Esophagus squamous epithelium (tissue), 5 donors: Measurements from ENCODE around the gene ZBTB17. TPM values are rescaled to one million over a fixed set of nuclear protein-coding genes. Genes with fewer than 3 reads are reported as not detected.

Experiments
- DNase-seq: peaks from one replicate; lab custom pipeline; 2025; lab: John Stamatoyannopoulos, UW
- H3K27ac ChIP-seq, 4 donors: fragments of 200-600 bp; sonication (generic); one replicate each; pipeline ENCODE4 v1.5.1; 2016 to 2019; ENCODE audit warnings: mild to moderate bottlenecking in 1 of 4
- H3K27me3 ChIP-seq, 4 donors: fragments of 200-600 bp; sonication (generic); 1 replicate in 3 of 4; 2 replicates in 1 of 4; pipeline versions ENCODE4 v1.5.1 to v1.6.0; 2017 to 2021; ENCODE audit warnings: antibody characterized with exemption in 1 of 4
- H3K36me3 ChIP-seq, 3 donors: fragments of 200-600 bp; sonication (generic); one replicate each; pipeline ENCODE4 v1.5.1; 2016 to 2019
- H3K4me1 ChIP-seq, 3 donors: fragments of 200-600 bp; sonication (generic); one replicate each; pipeline ENCODE4 v1.5.1; 2017 to 2019
- H3K4me3 ChIP-seq, 4 donors: fragments of 200-600 bp; sonication (generic); 1 replicate in 3 of 4; 2 replicates in 1 of 4; pipeline ENCODE4 v1.5.1; 2016 to 2019; ENCODE audit warnings: mild to moderate bottlenecking in 2 of 4, moderate library complexity in 1 of 4
- H3K9me3 ChIP-seq, 3 donors: fragments of 200-600 bp; sonication (generic); one replicate each; pipeline ENCODE4 v1.5.1; 2016 to 2019
- CTCF ChIP-seq, 6 experiments: fragments of 450-650 bp in 4 of 6; fragments of 200-600 bp in 2 of 6; sonication (generic) in 2 of 6; IDR thresholded peaks; one replicate each; pipeline ENCODE4 v1.5.1; 2016 to 2019; ENCODE audit warnings: antibody characterized with exemption in 6 of 6, mild to moderate bottlenecking in 4 of 6, moderate library complexity in 4 of 6
- POLR2A ChIP-seq, 4 donors: fragments of 450-650 bp; IDR thresholded peaks; one replicate each; pipeline ENCODE4 v1.6.1; 2017; ENCODE audit warnings: antibody characterized with exemption in 4 of 4, mild to moderate bottlenecking in 4 of 4, moderate library complexity in 3 of 4
- WGBS, 2 donors: methylation state at CpG; one replicate each; pipeline ENCODE4 v1.1.5; 2018; 5-methylcytosine and 5-hydroxymethylcytosine counted together
- intact Hi-C: fragments of 100-400 bp; cut with DNase I; formaldehyde crosslinking; loops from one replicate; pipeline ENCODE4 v1.15.0; 2022
- total RNA-seq, 4 donors: library from RNA; depleted of rRNA; stranded (reverse); fragments of >200 nt; gene quantifications; one replicate each; pipeline ENCODE4 v1.1.0, GENCODE V29; 2016
- donor health status: DM: yes; HTN: yes; CAD: no.

Gene ZBTB17
- total RNA-seq, 4 donors from 2014 or later: 19.1 to 33.1 (median 26.8) TPM

- Histone ChIP-seq H3K4me1 (peaks cover 16 to 69% (median 20%) of the 10 kb centered on the region in 3 donors), H3K36me3 (no peaks in the 10 kb centered on the region), H3K27ac (peak overlapping the region in 3 of 4 donors; percentile 64 to 91 (median 80)), H3K27me3 (no peaks in the 10 kb centered on the region), H3K9me3 (no peaks in the 10 kb centered on the region), H3K4me3 (peak overlapping the region in 3 of 4 donors; percentile 22 to 58 (median 48))
- no peak for DNase-seq
- intact Hi-C loops: no loop called here
- WGBS, 2 donors: 91 to 92% methylated on average over 10 to 11 of the region's 11 CpGs
- no peak for TF ChIP-seq CTCF (IDR thresholded peaks at IDR 0.05)
- TF ChIP-seq POLR2A (IDR thresholded peaks at IDR 0.05): no peak
Observed at GRCh38 chr1:16011936-16012589, 36.2 kb upstream of the ZBTB17 start.

DNA sequence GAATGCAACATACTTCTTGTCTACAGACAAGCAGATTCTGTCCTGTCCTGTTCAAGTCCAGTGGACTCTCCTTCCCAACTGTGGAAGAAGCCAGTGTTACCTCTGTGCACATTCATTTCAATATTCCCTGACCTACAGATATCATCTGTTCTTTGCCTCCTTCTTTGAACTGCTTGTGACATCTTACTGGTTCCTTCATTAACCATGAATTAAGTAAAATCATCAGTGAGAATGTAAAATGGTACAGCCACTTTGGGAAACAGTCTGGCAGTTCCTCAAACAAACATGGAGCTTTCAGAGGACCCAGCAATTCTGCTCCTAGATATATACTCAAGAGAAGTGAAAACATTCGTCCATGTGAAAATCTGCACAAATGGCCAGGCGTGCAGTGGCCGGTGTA lies 34.9 kb upstream of the ZBTB17 start:
- WGBS, 2 donors: 60 to 90% methylated on average over 1 to 3 of the region's 3 CpGs
- no peak for DNase-seq
- H3K27ac ChIP-seq: no peak overlapping the region
- no peak for TF ChIP-seq POLR2A (IDR thresholded peaks at IDR 0.05)
- no peak for TF ChIP-seq CTCF (IDR thresholded peaks at IDR 0.05)
- intact Hi-C loops: no loop called here
- H3K4me3 ChIP-seq: no peak overlapping the region
- H3K9me3 ChIP-seq: no peaks in the 10 kb centered on the region
- peaks cover 16 to 57% (median 20%) of the 10 kb centered on the region in 3 donors for H3K4me1 ChIP-seq
- no peaks in the 10 kb centered on the region for H3K36me3 ChIP-seq
- no peaks in the 10 kb centered on the region for H3K27me3 ChIP-seq

DNA sequence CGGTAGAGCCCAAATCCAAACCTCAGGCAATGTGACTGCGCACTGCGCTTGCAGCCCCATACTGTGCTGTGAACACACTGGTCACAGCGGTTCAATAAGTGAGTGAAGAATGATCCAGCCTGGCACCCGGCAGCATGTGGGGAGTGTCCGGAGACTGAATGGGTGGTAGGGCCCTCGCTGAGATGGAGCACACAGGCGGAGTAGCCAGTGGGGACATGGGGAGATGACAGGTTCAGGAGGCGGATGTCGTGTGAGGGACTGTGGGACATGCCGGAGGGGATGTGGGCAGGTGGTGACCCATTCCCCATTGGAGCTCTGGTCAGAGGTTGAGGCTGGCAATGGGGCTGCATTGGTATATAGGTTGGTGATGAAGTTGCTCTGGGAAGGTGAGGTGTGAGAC lies 33.8 kb upstream of the ZBTB17 start:
- Histone ChIP-seq H3K36me3 (no peaks in the 10 kb centered on the region), H3K4me3 (no peak overlapping the region), H3K27ac (no peak overlapping the region), H3K27me3 (no peaks in the 10 kb centered on the region), H3K4me1 (peaks cover 16 to 45% (median 20%) of the 10 kb centered on the region in 3 donors), H3K9me3 (no peaks in the 10 kb centered on the region)
- TF ChIP-seq CTCF (IDR thresholded peaks at IDR 0.05): no peak
- 79 to 91% methylated on average over 9 to 10 of the region's 11 CpGs for WGBS, 2 donors
- intact Hi-C loops: loop anchor here (10.0 kb wide), 1 partner anchor 45 kb away; no protein-coding TSS in a partner anchor
- DNase-seq: no peak

DNA sequence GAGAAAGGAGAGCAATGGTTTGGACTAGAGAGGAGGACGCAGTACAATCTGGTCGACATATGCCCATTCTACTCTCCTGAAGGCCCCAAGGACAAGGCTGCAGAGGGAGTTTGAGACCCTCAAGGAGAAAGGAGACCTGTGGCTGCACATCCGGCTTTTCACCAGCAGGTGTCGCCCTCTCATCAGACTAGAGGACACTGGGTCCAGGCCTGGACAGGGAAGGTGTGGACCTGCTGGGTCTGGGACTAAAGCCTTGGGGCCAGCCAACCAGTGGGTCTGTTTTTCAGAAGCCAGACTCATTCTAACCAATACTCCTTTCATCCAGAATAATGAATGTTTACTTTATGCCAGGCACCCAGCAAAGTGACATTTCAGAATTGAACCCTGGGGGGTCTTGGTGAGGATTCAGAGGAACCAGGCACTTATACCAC lies 33.1 kb upstream of the ZBTB17 start:
- intact Hi-C loops: loop anchor here (10.0 kb wide), 1 partner anchor 46 kb away; no protein-coding TSS in a partner anchor
- Histone ChIP-seq H3K4me3 (no peak overlapping the region), H3K27ac (no peak overlapping the region), H3K4me1 (peaks cover 16 to 39% (median 20%) of the 10 kb centered on the region in 3 donors), H3K9me3 (no peaks in the 10 kb centered on the region), H3K36me3 (no peaks in the 10 kb centered on the region), H3K27me3 (no peaks in the 10 kb centered on the region)
- TF ChIP-seq POLR2A (IDR thresholded peaks at IDR 0.05): no peak
- TF ChIP-seq CTCF (IDR thresholded peaks at IDR 0.05): peak; percentile 93 to 96 (median 95)
- no peak for DNase-seq
- WGBS, 2 donors: 0% methylated on average over 2 to 4 of the region's 4 CpGs

DNA sequence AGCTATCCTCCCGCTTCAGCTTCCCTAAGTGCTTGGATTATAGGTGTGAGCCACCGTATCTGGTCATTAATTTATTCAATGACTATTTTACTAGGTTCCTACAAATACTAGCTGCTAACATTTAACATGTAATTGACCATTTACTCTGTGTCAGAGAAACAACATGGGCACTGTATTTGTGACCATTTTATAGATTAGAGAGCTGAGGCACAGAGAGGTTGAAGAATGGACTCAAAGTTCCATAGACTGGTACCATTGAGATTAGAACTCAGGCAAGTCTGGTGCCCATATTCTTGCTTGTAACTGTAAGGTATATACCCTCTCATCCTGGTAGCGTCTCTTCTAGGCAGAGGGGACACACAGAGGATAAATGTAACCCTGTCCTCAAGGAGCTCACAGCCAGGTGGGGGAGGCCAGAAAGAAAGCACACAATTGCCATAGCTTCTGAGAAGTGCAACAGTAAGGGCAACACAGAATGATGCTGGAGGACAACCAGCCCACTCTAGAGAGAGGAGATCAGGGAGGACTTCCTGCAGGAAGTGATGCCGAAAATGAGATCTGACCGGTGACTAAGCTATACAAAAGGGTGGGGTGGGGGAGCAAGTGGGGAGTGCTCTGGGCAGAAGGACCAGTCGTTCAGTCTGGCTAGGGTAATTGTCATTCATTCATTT lies 31.9 kb upstream of the ZBTB17 start:
- H3K4me1 ChIP-seq: peaks cover 5 to 26% (median 11%) of the 10 kb centered on the region in 3 donors
- no peak for DNase-seq
- H3K27me3 ChIP-seq: no peaks in the 10 kb centered on the region
- H3K36me3 ChIP-seq: no peaks in the 10 kb centered on the region
- intact Hi-C loops: loop anchor here (10.0 kb wide), 1 partner anchor 47 kb away; no protein-coding TSS in a partner anchor
- peak overlapping the region in 1 of 4 donors; percentile 15 for H3K27ac ChIP-seq
- H3K9me3 ChIP-seq: no peaks in the 10 kb centered on the region
- no peak overlapping the region for H3K4me3 ChIP-seq
- TF ChIP-seq POLR2A (IDR thresholded peaks at IDR 0.05) (no peak), CTCF (IDR thresholded peaks at IDR 0.05) (no peak)
- WGBS, 2 donors: 62 to 71% methylated on average over 6 of the region's 6 CpGs
